Esophagus muscularis mucosa (tissue), 4 donors: Measurements from ENCODE around the gene TBRG1.

ENCODE experiments used
- EP300 ChIP-seq: sonication (generic); formaldehyde crosslinking; IDR thresholded peaks from one replicate; pipeline ENCODE4 v1.6.1; 2017; ENCODE audit warnings: antibody characterized with exemption
- POLR2A ChIP-seq: fragments of 450-650 bp; IDR thresholded peaks from one replicate; pipeline ENCODE4 v1.6.1; 2017; ENCODE audit warnings: antibody characterized with exemption, moderate library complexity, mild to moderate bottlenecking, low read depth
- TF ChIP-seq, protein P1 (sequence below), 3 experiments: fragments of 200-600 bp in 2 of 3; fragments of 450-650 bp in 1 of 3; sonication (generic) in 2 of 3; IDR thresholded peaks; one replicate each; pipeline ENCODE4 v1.5.1; 2017 to 2019; ENCODE audit warnings: antibody characterized with exemption in 3 of 3, mild to moderate bottlenecking in 2 of 3, moderate library complexity in 1 of 3

DNA sequence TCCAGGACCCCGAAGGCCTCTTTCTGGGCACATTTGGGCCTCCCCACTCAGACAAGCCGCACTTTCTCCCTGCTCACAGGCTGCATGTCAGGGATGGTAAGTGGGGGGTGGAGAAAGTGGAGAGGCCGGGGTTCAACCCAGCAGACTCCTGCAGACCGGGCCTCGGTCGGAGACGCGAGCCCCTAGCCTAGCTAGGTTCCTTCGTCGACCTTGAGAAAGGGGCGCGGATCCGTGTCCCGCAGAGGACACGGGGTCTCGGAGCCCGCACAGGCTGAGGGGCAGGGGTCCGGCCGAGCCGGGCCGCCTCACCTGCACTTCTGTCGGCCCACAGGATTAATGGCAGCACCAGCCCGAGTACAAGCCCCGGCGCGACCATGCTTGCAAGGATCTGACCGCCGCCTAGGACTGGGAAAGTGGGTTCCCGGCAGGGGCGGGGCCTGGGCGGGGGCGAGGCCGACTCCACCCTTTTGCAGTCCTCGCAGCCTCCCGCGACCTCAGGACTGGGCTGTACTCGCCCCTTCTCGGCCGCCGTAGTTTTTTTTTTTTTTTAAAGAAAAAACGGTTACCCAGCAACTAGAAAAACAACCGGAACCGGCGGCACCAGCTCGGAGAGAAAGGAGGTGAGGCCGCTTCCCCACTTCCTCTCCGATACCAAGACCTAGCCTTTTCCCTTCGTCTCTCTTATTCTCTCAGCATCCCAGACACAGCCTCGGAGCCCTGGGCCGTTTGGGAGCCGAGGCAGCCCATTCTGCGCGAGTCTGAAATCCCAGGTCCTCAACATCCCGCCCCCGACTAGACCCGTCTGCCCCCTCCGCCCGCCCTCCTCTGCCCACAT lies 50.9 kb downstream of the TBRG1 start, which contains the start of the genes SIAE and SPA17:
- TF ChIP-seq POLR2A: no peak
- TF ChIP-seq, protein P1, sequence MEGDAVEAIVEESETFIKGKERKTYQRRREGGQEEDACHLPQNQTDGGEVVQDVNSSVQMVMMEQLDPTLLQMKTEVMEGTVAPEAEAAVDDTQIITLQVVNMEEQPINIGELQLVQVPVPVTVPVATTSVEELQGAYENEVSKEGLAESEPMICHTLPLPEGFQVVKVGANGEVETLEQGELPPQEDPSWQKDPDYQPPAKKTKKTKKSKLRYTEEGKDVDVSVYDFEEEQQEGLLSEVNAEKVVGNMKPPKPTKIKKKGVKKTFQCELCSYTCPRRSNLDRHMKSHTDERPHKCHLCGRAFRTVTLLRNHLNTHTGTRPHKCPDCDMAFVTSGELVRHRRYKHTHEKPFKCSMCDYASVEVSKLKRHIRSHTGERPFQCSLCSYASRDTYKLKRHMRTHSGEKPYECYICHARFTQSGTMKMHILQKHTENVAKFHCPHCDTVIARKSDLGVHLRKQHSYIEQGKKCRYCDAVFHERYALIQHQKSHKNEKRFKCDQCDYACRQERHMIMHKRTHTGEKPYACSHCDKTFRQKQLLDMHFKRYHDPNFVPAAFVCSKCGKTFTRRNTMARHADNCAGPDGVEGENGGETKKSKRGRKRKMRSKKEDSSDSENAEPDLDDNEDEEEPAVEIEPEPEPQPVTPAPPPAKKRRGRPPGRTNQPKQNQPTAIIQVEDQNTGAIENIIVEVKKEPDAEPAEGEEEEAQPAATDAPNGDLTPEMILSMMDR (IDR thresholded peaks at IDR 0.05): no peak
- TF ChIP-seq EP300: no peak
